Colonic mucosa (tissue), 4 donors: Measurements from ENCODE around the gene CSPG5. TPM values are rescaled to one million over a fixed set of nuclear protein-coding genes. Genes with fewer than 3 reads are reported as not detected.

Experiments used
- DNase-seq: peaks from one replicate; pipeline ENCODE4 v3.0.0-alpha.2; 2020
- H3K27ac ChIP-seq: fragments of 200-600 bp; one replicate; pipeline ENCODE4 v1.8.0; 2021
- H3K27me3 ChIP-seq: fragments of 200-600 bp; one replicate; pipeline ENCODE4 v1.8.0; 2021
- H3K36me3 ChIP-seq: fragments of 200-600 bp; one replicate; pipeline ENCODE4 v1.8.0; 2021
- H3K4me1 ChIP-seq: fragments of 200-600 bp; one replicate; pipeline ENCODE4 v1.8.0; 2021; ENCODE audit warnings: mild to moderate bottlenecking
- H3K4me3 ChIP-seq: fragments of 200-600 bp; one replicate; pipeline ENCODE4 v1.8.0; 2021
- H3K9ac ChIP-seq, 2 donors: one replicate each; pipeline ENCODE4 v1.7.0; 2013; ENCODE audit warnings: control low read depth in 2 of 2, low read depth in 2 of 2, low read length in 2 of 2
- H3K9me3 ChIP-seq: fragments of 200-600 bp; one replicate; pipeline ENCODE4 v1.8.0; 2021
- intact Hi-C: fragments of 100-400 bp; cut with DNase I; formaldehyde crosslinking; loops from one replicate; pipeline ENCODE4 v1.14.1; 2022
- total RNA-seq, 2 donors: library from RNA; stranded (reverse); fragmentation: NEBNext Ultra II Directional in 1 of 2; extraction: Animal tissue kit (Norgen Biotek cat#: 25700) in 1 of 2; gene quantifications; one replicate each; pipeline ENCODE4 v1.2.1, GENCODE V29; 2021
- TF ChIP-seq, protein P1 (sequence below): fragments of 200-600 bp; IDR thresholded peaks from one replicate; pipeline ENCODE4 v1.8.0; 2022; ENCODE audit warnings: antibody characterized with exemption, mild to moderate bottlenecking
- donor health status: healthy.
- donor health status: DM: no; HTN: no; CAD: no.
- donor health status: DM: no; HTN: no; CAD: no.

CSPG5 gene
- total RNA-seq, 2 donors from 2014 or later = 0.66 to 0.74 TPM

DNA sequence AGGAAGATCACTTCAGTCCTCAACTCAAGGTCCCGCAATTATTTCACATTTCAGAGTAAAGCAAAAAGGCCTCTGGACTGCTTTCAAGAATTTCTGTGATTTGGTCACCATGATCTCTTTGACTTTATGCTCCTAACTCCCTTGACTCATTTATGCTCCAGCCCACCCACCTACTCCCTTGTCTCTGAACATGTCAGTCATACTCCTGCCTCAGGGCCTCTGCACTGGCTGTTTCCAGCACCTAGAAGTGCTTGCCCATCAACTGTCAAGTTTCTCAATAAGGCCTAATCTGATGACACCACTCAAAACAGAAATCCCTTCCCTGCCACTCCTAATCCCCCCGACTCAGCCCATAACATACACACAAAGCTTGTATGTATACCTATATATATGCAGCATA lies 36.1 kb upstream of the CSPG5 start:
- H3K4me1 ChIP-seq = no peaks in the 10 kb centered on the region
- intact Hi-C loops = no loop called here

DNA sequence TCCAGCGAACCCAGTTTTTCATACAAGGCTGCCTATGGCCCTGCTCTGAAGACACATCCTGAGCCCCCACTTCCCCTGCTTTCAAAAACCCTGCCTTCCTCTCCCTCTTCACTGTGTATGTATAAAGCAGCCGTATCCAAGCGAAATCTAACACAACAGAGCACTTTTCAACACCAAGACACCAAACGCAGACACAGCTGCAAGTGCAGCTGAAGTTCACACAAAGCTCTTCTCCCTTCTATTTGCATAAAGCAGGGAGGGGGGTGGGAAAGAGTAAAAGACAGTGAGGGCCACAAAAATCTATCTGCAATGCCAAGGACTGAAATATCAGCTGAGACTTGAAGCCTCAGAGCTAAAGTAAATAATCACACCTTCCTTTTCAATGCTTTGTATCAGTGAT lies 35.1 kb upstream of the CSPG5 start:
- no peak for DNase-seq
- Histone ChIP-seq H3K4me1 (no peaks in the 10 kb centered on the region), H3K36me3 (no peaks in the 10 kb centered on the region), H3K9me3 (no peaks in the 10 kb centered on the region), H3K27me3 (no peaks in the 10 kb centered on the region), H3K27ac (no peak overlapping the region), H3K4me3 (no peak overlapping the region), H3K9ac (no peak overlapping the region)
- TF ChIP-seq, protein P1, sequence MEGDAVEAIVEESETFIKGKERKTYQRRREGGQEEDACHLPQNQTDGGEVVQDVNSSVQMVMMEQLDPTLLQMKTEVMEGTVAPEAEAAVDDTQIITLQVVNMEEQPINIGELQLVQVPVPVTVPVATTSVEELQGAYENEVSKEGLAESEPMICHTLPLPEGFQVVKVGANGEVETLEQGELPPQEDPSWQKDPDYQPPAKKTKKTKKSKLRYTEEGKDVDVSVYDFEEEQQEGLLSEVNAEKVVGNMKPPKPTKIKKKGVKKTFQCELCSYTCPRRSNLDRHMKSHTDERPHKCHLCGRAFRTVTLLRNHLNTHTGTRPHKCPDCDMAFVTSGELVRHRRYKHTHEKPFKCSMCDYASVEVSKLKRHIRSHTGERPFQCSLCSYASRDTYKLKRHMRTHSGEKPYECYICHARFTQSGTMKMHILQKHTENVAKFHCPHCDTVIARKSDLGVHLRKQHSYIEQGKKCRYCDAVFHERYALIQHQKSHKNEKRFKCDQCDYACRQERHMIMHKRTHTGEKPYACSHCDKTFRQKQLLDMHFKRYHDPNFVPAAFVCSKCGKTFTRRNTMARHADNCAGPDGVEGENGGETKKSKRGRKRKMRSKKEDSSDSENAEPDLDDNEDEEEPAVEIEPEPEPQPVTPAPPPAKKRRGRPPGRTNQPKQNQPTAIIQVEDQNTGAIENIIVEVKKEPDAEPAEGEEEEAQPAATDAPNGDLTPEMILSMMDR = no peak
- intact Hi-C loops = no loop called here

More for the DNA sequence above, 36.1 kb upstream of the CSPG5 start:
- no peak overlapping the region for H3K4me3 ChIP-seq
- TF ChIP-seq, protein P1 = no peak
- H3K27me3 ChIP-seq = no peaks in the 10 kb centered on the region
- H3K36me3 ChIP-seq = no peaks in the 10 kb centered on the region
- H3K9me3 ChIP-seq = no peaks in the 10 kb centered on the region
- H3K27ac ChIP-seq = no peak overlapping the region
- DNase-seq = no peak
- no peak overlapping the region for H3K9ac ChIP-seq

DNA sequence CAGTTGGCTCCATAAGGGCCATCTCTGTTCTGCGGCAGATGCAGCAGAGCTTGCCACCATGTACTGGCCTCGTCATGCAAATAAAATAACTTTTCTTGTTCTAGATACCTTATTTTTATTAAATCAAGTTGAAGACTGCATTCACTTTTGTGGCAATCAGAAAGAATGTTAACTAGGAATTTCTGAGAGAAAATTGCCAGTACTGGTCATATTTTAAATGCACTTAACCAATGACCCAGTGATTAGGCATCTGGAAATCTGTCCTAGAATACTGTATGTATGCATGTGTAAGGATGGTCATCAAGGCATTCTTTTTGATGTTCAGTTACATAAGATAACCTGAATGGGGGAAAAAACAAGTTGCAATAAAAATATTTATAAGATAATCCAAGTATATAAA lies 34.2 kb upstream of the CSPG5 start:
- DNase-seq = no peak
- Histone ChIP-seq H3K4me3 (no peak overlapping the region), H3K36me3 (no peaks in the 10 kb centered on the region), H3K4me1 (no peaks in the 10 kb centered on the region), H3K27ac (no peak overlapping the region), H3K9ac (no peak overlapping the region), H3K27me3 (no peaks in the 10 kb centered on the region), H3K9me3 (no peaks in the 10 kb centered on the region)
- intact Hi-C loops = no loop called here
- TF ChIP-seq, protein P1 = no peak

DNA sequence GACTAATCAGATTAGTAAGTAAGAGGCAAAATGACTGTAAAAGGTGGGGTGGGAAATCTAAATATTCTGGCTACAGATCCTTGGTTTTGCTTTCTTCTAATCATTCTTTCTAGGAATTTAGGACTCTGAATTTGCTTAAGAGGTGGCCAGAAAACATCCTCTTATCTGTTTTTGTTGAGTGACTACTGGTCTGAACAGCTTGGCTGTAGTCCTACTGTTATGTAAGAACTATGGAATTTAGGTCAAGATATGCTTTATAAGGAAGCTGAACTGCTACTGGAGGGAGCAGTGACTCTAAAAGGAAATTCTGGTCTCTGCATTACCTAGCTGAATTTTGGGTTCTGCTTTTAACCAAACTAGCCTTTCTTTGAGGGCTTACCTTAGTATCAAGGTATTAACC lies 33.5 kb upstream of the CSPG5 start:
- intact Hi-C loops = no loop called here
- Histone ChIP-seq H3K36me3 (no peaks in the 10 kb centered on the region), H3K4me3 (no peak overlapping the region), H3K27ac (no peak overlapping the region), H3K9ac (no peak overlapping the region), H3K9me3 (no peaks in the 10 kb centered on the region), H3K27me3 (no peaks in the 10 kb centered on the region), H3K4me1 (no peaks in the 10 kb centered on the region)
- TF ChIP-seq, protein P1 = no peak
- DNase-seq = no peak

DNA sequence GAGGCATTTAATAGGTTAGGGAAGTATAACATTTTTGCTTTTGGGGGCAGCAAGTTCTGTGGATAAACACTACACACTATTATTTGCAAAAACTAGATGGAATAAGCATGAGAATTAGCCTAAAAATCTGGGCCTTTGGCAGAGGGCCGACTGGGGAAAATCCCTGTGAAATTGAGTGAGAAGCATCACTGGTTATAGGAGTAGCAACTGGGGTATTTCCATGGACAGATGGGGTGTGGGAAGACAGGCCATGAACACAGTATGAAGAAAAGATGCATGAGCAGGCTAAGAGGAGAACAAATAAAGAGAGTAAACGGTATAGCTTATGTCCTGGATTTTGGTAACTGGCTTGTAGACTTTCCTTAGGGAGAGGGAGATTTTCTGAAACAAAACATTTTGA lies 32.9 kb upstream of the CSPG5 start:
- TF ChIP-seq, protein P1 = no peak
- Histone ChIP-seq H3K4me3 (no peak overlapping the region), H3K4me1 (no peaks in the 10 kb centered on the region), H3K27ac (no peak overlapping the region), H3K9ac (no peak overlapping the region), H3K27me3 (no peaks in the 10 kb centered on the region), H3K36me3 (no peaks in the 10 kb centered on the region), H3K9me3 (no peaks in the 10 kb centered on the region)
- intact Hi-C loops = no loop called here
- DNase-seq = no peak

DNA sequence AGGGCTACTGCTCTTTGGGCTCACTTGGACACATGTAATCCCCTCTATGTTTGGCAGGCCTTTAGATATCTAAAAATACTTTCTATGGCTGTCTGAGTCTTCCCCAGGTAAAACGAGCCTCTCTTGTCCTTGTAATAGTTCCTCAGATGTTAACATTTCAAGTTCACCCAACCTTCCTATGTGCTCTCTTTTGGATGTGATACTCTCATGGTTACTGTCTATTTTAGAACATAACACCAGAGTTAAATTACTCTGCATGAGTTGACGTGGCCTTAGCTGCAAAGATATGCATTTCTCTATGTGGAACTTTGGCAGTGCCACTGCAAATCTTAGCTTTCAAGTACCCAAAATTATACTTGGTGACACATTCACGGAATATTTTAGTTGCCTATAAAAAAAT lies 31.9 kb upstream of the CSPG5 start:
- intact Hi-C loops = no loop called here
- Histone ChIP-seq H3K9ac (no peak overlapping the region), H3K4me1 (no peaks in the 10 kb centered on the region), H3K9me3 (no peaks in the 10 kb centered on the region), H3K27me3 (no peaks in the 10 kb centered on the region), H3K27ac (no peak overlapping the region), H3K4me3 (no peak overlapping the region), H3K36me3 (no peaks in the 10 kb centered on the region)
- TF ChIP-seq, protein P1 = no peak
- DNase-seq = no peak
